ENCODE measurements around the gene SPX.

Gene SPX

DNA sequence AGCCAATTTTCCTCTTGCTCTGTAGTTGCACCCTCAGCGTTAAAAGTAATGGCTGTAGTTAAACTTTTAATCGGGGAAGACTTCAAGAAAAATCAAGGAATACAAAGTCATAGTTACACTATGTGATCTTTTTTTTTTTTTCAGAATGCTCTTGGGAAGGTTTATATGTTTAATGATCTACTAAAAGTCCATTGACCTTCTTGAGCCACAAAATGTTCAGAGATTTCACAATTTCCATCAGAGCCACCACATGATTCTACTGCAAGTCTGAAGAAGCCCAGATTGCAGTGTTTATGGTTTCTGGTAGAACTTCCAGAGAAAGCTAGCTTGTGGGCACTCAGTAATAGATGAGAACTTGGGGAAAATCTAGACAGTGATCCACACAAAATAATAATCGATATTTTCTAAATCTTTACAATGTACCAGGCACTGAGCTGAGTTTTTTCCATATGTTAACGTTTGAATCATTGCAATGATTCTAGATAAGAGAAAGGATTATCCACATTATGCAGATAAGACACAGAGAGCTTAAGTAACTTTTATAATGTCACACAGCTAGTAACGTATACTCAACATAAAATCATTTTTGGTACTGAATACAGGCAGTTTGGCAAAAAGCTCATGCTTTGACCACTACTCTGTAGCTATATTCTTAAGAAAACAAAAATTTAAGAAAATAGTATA lies 40.3 kb downstream of the SPX start:
- Histone ChIP-seq H3K9ac (ENCODE audit: low read depth, low read length) (no peak overlapping the region), H3K27ac (ENCODE audit: low read length) (no peak overlapping the region), H2AFZ (ENCODE audit: low read depth, low read length) (no peak overlapping the region), H3K4me2 (ENCODE audit: insufficient read depth, low read length) (no peak overlapping the region), H3K9me3 (ENCODE audit: insufficient read depth, low read length, severe bottlenecking) (no peaks in the 10 kb centered on the region), H4K20me1 (ENCODE audit: insufficient read depth, low read length) (no peaks in the 10 kb centered on the region), H3K36me3 (ENCODE audit: insufficient read depth, low read length) (no peaks in the 10 kb centered on the region), H3K4me1 (ENCODE audit: insufficient read depth, low read length) (no peaks in the 10 kb centered on the region), H3K27me3 (ENCODE audit: insufficient read depth, low read length, poor library complexity) (no peaks in the 10 kb centered on the region), H3K79me2 (ENCODE audit: insufficient read depth, low read length) (no peaks in the 10 kb centered on the region), H3K4me3 (ENCODE audit: low read depth in 1 of 2, low read length in 2 of 2) (no peak overlapping the region)
- ATAC-seq (ENCODE audit: insufficient read depth, low read depth), result no peak
- no peak for DNase-seq
- TF ChIP-seq, protein P1, sequence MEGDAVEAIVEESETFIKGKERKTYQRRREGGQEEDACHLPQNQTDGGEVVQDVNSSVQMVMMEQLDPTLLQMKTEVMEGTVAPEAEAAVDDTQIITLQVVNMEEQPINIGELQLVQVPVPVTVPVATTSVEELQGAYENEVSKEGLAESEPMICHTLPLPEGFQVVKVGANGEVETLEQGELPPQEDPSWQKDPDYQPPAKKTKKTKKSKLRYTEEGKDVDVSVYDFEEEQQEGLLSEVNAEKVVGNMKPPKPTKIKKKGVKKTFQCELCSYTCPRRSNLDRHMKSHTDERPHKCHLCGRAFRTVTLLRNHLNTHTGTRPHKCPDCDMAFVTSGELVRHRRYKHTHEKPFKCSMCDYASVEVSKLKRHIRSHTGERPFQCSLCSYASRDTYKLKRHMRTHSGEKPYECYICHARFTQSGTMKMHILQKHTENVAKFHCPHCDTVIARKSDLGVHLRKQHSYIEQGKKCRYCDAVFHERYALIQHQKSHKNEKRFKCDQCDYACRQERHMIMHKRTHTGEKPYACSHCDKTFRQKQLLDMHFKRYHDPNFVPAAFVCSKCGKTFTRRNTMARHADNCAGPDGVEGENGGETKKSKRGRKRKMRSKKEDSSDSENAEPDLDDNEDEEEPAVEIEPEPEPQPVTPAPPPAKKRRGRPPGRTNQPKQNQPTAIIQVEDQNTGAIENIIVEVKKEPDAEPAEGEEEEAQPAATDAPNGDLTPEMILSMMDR (IDR thresholded peaks at IDR 0.05; ENCODE audit: borderline replicate concordance, extremely low read depth, low read length, poor library complexity, severe bottlenecking), result no peak
- no peak for TF ChIP-seq EZH2 (IDR thresholded peaks at IDR 0.05; ENCODE audit: borderline replicate concordance, low read depth, low read length, severe bottlenecking)

- Histone ChIP-seq H3K9me3 (ENCODE audit: insufficient read depth, low read length, severe bottlenecking) (no peaks in the 10 kb centered on the region), H3K27me3 (ENCODE audit: insufficient read depth, low read length, poor library complexity) (no peaks in the 10 kb centered on the region), H2AFZ (ENCODE audit: low read depth, low read length) (no peak overlapping the region), H3K27ac (ENCODE audit: low read length) (no peak overlapping the region), H3K9ac (ENCODE audit: low read depth, low read length) (no peak overlapping the region), H3K4me3 (ENCODE audit: low read depth in 1 of 2, low read length in 2 of 2) (no peak overlapping the region), H3K4me2 (ENCODE audit: insufficient read depth, low read length) (no peak overlapping the region), H3K36me3 (ENCODE audit: insufficient read depth, low read length) (no peaks in the 10 kb centered on the region), H3K79me2 (ENCODE audit: insufficient read depth, low read length) (no peaks in the 10 kb centered on the region), H4K20me1 (ENCODE audit: insufficient read depth, low read length) (no peaks in the 10 kb centered on the region), H3K4me1 (ENCODE audit: insufficient read depth, low read length) (no peaks in the 10 kb centered on the region)
- ATAC-seq (ENCODE audit: insufficient read depth, low read depth) (no peak), DNase-seq (no peak)
- TF ChIP-seq, protein P1 (IDR thresholded peaks at IDR 0.05; ENCODE audit: borderline replicate concordance, extremely low read depth, low read length, poor library complexity, severe bottlenecking), result no peak
- no peak for TF ChIP-seq EZH2 (IDR thresholded peaks at IDR 0.05; ENCODE audit: borderline replicate concordance, low read depth, low read length, severe bottlenecking)
Observed at GRCh38 chr12:21566907-21567394, 40.9 kb downstream of the SPX start.

GRCh38 chr12:21568115-21568514 lies 42.0 kb downstream of the SPX start:
- TF ChIP-seq, protein P1 (IDR thresholded peaks at IDR 0.05; ENCODE audit: borderline replicate concordance, extremely low read depth, low read length, poor library complexity, severe bottlenecking), result no peak
- no peak for TF ChIP-seq EZH2 (IDR thresholded peaks at IDR 0.05; ENCODE audit: borderline replicate concordance, low read depth, low read length, severe bottlenecking)
- no peaks in the 10 kb centered on the region for H4K20me1 ChIP-seq (ENCODE audit: insufficient read depth, low read length)
- H3K27me3 ChIP-seq (ENCODE audit: insufficient read depth, low read length, poor library complexity), result no peaks in the 10 kb centered on the region
- no peak overlapping the region for H2AFZ ChIP-seq (ENCODE audit: low read depth, low read length)
- no peak overlapping the region for H3K9ac ChIP-seq (ENCODE audit: low read depth, low read length)
- H3K36me3 ChIP-seq (ENCODE audit: insufficient read depth, low read length), result no peaks in the 10 kb centered on the region
- H3K27ac ChIP-seq (ENCODE audit: low read length), result no peak overlapping the region
- H3K4me1 ChIP-seq (ENCODE audit: insufficient read depth, low read length), result no peaks in the 10 kb centered on the region
- H3K9me3 ChIP-seq (ENCODE audit: insufficient read depth, low read length, severe bottlenecking), result no peaks in the 10 kb centered on the region
- no peaks in the 10 kb centered on the region for H3K79me2 ChIP-seq (ENCODE audit: insufficient read depth, low read length)
- no peak overlapping the region for H3K4me2 ChIP-seq (ENCODE audit: insufficient read depth, low read length)
- DNase-seq, result no peak
- no peak for ATAC-seq (ENCODE audit: insufficient read depth, low read depth)
- H3K4me3 ChIP-seq (ENCODE audit: low read depth in 1 of 2, low read length in 2 of 2), result no peak overlapping the region
